HepG2 (cell line): Measurements from ENCODE around the gene VARS1. TPM values are rescaled to one million over a fixed set of nuclear protein-coding genes. Genes with fewer than 3 reads are reported as not detected.

Experiments
- NR1H2 ChIP-seq: sonication (generic); formaldehyde crosslinking; IDR thresholded peaks from 2 replicates; pipeline ENCODE4 v1.8.1; 2022; ENCODE audit warnings: low read depth, missing genetic modification reagents, borderline replicate concordance
- NR2F6 ChIP-seq, 2 experiments: IDR thresholded peaks; 2 replicates each; pipeline ENCODE4 v1.6.1; 2016; ENCODE audit warnings: antibody characterized with exemption in 1 of 2, mild to moderate bottlenecking in 1 of 2
- RAD21 ChIP-seq: fragments of 450-650 bp; formaldehyde crosslinking; IDR thresholded peaks from 2 replicates; pipeline ENCODE4 v1.5.0; 2020; ENCODE audit warnings: mild to moderate bottlenecking
- SALL1 ChIP-seq: sonication (generic); formaldehyde crosslinking; IDR thresholded peaks from 2 replicates; pipeline ENCODE4 v1.8.0; 2022; ENCODE audit warnings: mild to moderate bottlenecking, missing genetic modification reagents
- SRSF1 ChIP-seq: fragments of 200-400 bp; formaldehyde crosslinking; optimal IDR thresholded peaks from 2 replicates; pipeline ENCODE3; 2017; ENCODE audit warnings: mild to moderate bottlenecking, low read depth, low read length, moderate library complexity
- SRSF4 ChIP-seq: fragments of 200-400 bp; formaldehyde crosslinking; IDR thresholded peaks from one replicate; pipeline ENCODE4 v1.6.1; 2018; ENCODE audit warnings: mild to moderate bottlenecking, low read depth, low read length, moderate library complexity; ENCODE audit not compliant: poor library complexity, severe bottlenecking
- ZBTB10 ChIP-seq: sonication (generic); formaldehyde crosslinking; IDR thresholded peaks from 2 replicates; pipeline ENCODE4 v1.4.0; 2020; ENCODE audit warnings: missing genetic modification reagents, borderline replicate concordance
- ZNF160 ChIP-seq: sonication (generic); formaldehyde crosslinking; IDR thresholded peaks from 2 replicates; pipeline ENCODE4 v1.8.0; 2022; ENCODE audit warnings: mild to moderate bottlenecking, inconsistent platforms, missing genetic modification reagents
- ZNF362 ChIP-seq: sonication (generic); formaldehyde crosslinking; IDR thresholded peaks from 2 replicates; pipeline ENCODE4 v1.4.0; 2020; ENCODE audit warnings: missing genetic modification reagents, mild to moderate bottlenecking, borderline replicate concordance
- ZNF839 ChIP-seq: sonication (generic); formaldehyde crosslinking; IDR thresholded peaks from 2 replicates; pipeline ENCODE4 v1.4.0; 2020; ENCODE audit warnings: missing genetic modification reagents, mild to moderate bottlenecking, borderline replicate concordance
- polyA plus RNA-seq, 8 experiments: library from polyadenylated mRNA; depleted of rRNA in 3 of 8; stranded (reverse) in 7 of 8; unstranded in 1 of 8; fragments of >200 nt; fragmentation: Illumina TruSeq in 4 of 8; extraction: Trizol in 4 of 8; gene quantifications; 2 replicates each; pipeline versions ENCODE4 v1.2.1 to v1.2.3, GENCODE V29; 2011 to 2016; ENCODE audit warnings: low read depth in 4 of 8, missing spikeins in 1 of 8, mixed read lengths in 1 of 8; ENCODE audit not compliant: insufficient read depth in 1 of 8
- total RNA-seq, 5 experiments: library from RNA; depleted of rRNA; stranded (reverse); fragments of >200 nt; fragmentation: Illumina TruSeq; extraction: Trizol; gene quantifications; 2 replicates each; pipeline ENCODE4 v1.2.3, GENCODE V29; 2016; ENCODE audit warnings: low read depth in 1 of 5
- TF ChIP-seq, protein P1 (sequence below): sonication (generic); formaldehyde crosslinking; IDR thresholded peaks from 2 replicates; pipeline ENCODE4 v1.4.0; 2020; ENCODE audit warnings: mild to moderate bottlenecking, missing genetic modification reagents
- TF ChIP-seq, protein P2 (sequence below): conservative IDR thresholded peaks from 2 replicates; pipeline ENCODE4 v1.6.1; 2018; ENCODE audit warnings: missing genetic modification reagents
- TF ChIP-seq, protein P3 (sequence below): sonication (generic); formaldehyde crosslinking; IDR thresholded peaks from 2 replicates; pipeline ENCODE4 v1.4.0; 2020; ENCODE audit warnings: low read depth, mild to moderate bottlenecking, missing genetic modification reagents
- TF ChIP-seq, protein P4 (sequence below): sonication (generic); formaldehyde crosslinking; IDR thresholded peaks from 2 replicates; pipeline ENCODE4 v1.5.0; 2020; ENCODE audit warnings: mild to moderate bottlenecking, missing genetic modification reagents, borderline replicate concordance

The VARS1 gene
- total and polyA plus RNA-seq, 2 of the 13 experiments (the other 11 are each of a cell fraction or from before 2014, with no cell fraction given), result 14.7 to 56.1 TPM

GRCh38 chr6:31827286-31828079, 31.9 kb upstream of the VARS1 start, which contains the start of gene HSPA1B (continued):
- 0 out of 2 replicates have a peak, but pooled peaks have one; percentile 56 for TF ChIP-seq ZBTB10
- TF ChIP-seq, protein P1, sequence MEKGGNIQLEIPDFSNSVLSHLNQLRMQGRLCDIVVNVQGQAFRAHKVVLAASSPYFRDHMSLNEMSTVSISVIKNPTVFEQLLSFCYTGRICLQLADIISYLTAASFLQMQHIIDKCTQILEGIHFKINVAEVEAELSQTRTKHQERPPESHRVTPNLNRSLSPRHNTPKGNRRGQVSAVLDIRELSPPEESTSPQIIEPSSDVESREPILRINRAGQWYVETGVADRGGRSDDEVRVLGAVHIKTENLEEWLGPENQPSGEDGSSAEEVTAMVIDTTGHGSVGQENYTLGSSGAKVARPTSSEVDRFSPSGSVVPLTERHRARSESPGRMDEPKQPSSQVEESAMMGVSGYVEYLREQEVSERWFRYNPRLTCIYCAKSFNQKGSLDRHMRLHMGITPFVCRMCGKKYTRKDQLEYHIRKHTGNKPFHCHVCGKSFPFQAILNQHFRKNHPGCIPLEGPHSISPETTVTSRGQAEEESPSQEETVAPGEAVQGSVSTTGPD, result no peak
- TF ChIP-seq, protein P2, sequence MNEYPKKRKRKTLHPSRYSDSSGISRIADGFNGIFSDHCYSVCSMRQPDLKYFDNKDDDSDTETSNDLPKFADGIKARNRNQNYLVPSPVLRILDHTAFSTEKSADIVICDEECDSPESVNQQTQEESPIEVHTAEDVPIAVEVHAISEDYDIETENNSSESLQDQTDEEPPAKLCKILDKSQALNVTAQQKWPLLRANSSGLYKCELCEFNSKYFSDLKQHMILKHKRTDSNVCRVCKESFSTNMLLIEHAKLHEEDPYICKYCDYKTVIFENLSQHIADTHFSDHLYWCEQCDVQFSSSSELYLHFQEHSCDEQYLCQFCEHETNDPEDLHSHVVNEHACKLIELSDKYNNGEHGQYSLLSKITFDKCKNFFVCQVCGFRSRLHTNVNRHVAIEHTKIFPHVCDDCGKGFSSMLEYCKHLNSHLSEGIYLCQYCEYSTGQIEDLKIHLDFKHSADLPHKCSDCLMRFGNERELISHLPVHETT (CRISPR knock-in tag), result 0 out of 2 replicates have a peak, but pooled peaks have one; percentile 51
- no peak for TF ChIP-seq NR1H2
- no peak for TF ChIP-seq NR2F6 (IDR thresholded peaks at IDR 0.05)
- TF ChIP-seq NR2F6 (CRISPR knock-in tag; IDR thresholded peaks at IDR 0.05), result peak; percentile 56; the same call in 1 of the 2 replicates
- no peak for TF ChIP-seq SRSF4
- no peak for TF ChIP-seq ZNF839 (CRISPR knock-in tag)
- TF ChIP-seq SRSF1, result peak; percentile 98
- TF ChIP-seq, protein P3, sequence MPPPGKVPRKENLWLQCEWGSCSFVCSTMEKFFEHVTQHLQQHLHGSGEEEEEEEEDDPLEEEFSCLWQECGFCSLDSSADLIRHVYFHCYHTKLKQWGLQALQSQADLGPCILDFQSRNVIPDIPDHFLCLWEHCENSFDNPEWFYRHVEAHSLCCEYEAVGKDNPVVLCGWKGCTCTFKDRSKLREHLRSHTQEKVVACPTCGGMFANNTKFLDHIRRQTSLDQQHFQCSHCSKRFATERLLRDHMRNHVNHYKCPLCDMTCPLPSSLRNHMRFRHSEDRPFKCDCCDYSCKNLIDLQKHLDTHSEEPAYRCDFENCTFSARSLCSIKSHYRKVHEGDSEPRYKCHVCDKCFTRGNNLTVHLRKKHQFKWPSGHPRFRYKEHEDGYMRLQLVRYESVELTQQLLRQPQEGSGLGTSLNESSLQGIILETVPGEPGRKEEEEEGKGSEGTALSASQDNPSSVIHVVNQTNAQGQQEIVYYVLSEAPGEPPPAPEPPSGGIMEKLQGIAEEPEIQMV, result no peak; the same call in 1 of the 2 replicates
- TF ChIP-seq ZNF362 (CRISPR knock-in tag), result 0 out of 2 replicates have a peak, but pooled peaks have one; percentile 40
- peak; percentile 76 for TF ChIP-seq RAD21 (CRISPR knock-in tag)
- TF ChIP-seq SALL1, result peak; percentile 86
- TF ChIP-seq ZNF160 (CRISPR knock-in tag), result peak; percentile 84; the same call in 1 of the 2 replicates
- TF ChIP-seq, protein P4, sequence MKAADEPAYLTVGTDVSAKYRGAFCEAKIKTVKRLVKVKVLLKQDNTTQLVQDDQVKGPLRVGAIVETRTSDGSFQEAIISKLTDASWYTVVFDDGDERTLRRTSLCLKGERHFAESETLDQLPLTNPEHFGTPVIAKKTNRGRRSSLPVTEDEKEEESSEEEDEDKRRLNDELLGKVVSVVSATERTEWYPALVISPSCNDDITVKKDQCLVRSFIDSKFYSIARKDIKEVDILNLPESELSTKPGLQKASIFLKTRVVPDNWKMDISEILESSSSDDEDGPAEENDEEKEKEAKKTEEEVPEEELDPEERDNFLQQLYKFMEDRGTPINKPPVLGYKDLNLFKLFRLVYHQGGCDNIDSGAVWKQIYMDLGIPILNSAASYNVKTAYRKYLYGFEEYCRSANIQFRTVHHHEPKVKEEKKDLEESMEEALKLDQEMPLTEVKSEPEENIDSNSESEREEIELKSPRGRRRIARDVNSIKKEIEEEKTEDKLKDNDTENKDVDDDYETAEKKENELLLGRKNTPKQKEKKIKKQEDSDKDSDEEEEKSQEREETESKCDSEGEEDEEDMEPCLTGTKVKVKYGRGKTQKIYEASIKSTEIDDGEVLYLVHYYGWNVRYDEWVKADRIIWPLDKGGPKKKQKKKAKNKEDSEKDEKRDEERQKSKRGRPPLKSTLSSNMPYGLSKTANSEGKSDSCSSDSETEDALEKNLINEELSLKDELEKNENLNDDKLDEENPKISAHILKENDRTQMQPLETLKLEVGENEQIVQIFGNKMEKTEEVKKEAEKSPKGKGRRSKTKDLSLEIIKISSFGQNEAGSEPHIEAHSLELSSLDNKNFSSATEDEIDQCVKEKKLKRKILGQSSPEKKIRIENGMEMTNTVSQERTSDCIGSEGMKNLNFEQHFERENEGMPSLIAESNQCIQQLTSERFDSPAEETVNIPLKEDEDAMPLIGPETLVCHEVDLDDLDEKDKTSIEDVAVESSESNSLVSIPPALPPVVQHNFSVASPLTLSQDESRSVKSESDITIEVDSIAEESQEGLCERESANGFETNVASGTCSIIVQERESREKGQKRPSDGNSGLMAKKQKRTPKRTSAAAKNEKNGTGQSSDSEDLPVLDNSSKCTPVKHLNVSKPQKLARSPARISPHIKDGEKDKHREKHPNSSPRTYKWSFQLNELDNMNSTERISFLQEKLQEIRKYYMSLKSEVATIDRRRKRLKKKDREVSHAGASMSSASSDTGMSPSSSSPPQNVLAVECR (CRISPR knock-in tag), result peak; percentile 75; the same call in 1 of the 2 replicates
